Esophagus mucosa (tissue), 1 donor: ENCODE measurements around the gene INS. TPM values are rescaled to one million over a fixed set of nuclear protein-coding genes. Genes with fewer than 3 reads are reported as not detected.
"Not testable (repeated sequence)": the region's sequence is repeated elsewhere in the genome, so short reads cannot be mapped to it uniquely, and the experiment has no call there.

Experiments used
- ATAC-seq: fragments of 200-7000 bp; cut with Tn5 transposase; one replicate; pipeline ENCODE4 v1.9.1; 2020
- total RNA-seq: library from RNA; stranded (reverse); gene quantifications from one replicate; pipeline ENCODE4 v1.2.4, GENCODE V29; 2023
- donor health status: DM: yes; HTN: yes; CAD: no.

INS gene
- total RNA-seq, 1 donor from 2014 or later: not detected

- ATAC-seq: no peak
Measured at GRCh38 chr11:2131371-2132236, 29.4 kb downstream of the INS start.

- no peak for ATAC-seq
Measured at GRCh38 chr11:2130881-2131352, 30.1 kb downstream of the INS start.

- ATAC-seq: no peak
Measured at GRCh38 chr11:2129699-2130366, 31.2 kb downstream of the INS start.

- ATAC-seq: no peak
Measured at GRCh38 chr11:2129308-2129698, 31.7 kb downstream of the INS start.

- ATAC-seq: no peak
Measured at GRCh38 chr11:2128511-2129307, 32.3 kb downstream of the INS start.

- no peak for ATAC-seq
Measured at GRCh38 chr11:2128130-2128510, 32.9 kb downstream of the INS start.

GRCh38 chr11:2127482-2128129, 33.4 kb downstream of the INS start:
- ATAC-seq: no peak

- ATAC-seq: no peak
Measured at GRCh38 chr11:2126520-2127085, 34.4 kb downstream of the INS start.

GRCh38 chr11:2124736-2125484, 36.1 kb downstream of the INS start:
- not testable (repeated sequence) for ATAC-seq

- ATAC-seq: no peak
Measured at GRCh38 chr11:2123628-2123960, 37.4 kb downstream of the INS start.

- no peak for ATAC-seq
Measured at GRCh38 chr11:2122907-2123627, 37.9 kb downstream of the INS start.

- ATAC-seq: no peak
Measured at GRCh38 chr11:2122222-2122906, 38.6 kb downstream of the INS start.

- ATAC-seq: no peak
Measured at GRCh38 chr11:2121227-2122130, 39.5 kb downstream of the INS start.

- ATAC-seq: no peak
Measured at GRCh38 chr11:2120359-2121100, 40.5 kb downstream of the INS start.

- ATAC-seq: no peak
Measured at GRCh38 chr11:2118677-2119076, 42.3 kb downstream of the INS start.

GRCh38 chr11:2116680-2117079, 44.3 kb downstream of the INS start:
- no peak for ATAC-seq

- no peak for ATAC-seq
Measured at GRCh38 chr11:2115308-2115707, 45.7 kb downstream of the INS start.
